Measurements from ENCODE around the gene ENO4. TPM values are rescaled to one million over a fixed set of nuclear protein-coding genes. Genes with fewer than 3 reads are reported as not detected.

ENO4 gene
- total RNA-seq, 1 experiment from 2014 or later: 0.12 TPM

- Mint-ChIP-seq H3K4me1 (ENCODE audit: low read depth, unreplicated experiment) (no peaks in the 10 kb centered on the region), H3K9me3 (ENCODE audit: low read depth, unreplicated experiment) (no peaks in the 10 kb centered on the region), H3K36me3 (ENCODE audit: insufficient read depth, unreplicated experiment) (peaks cover 12% of the 10 kb centered on the region), H3K27me3 (ENCODE audit: unreplicated experiment) (no peaks in the 10 kb centered on the region), H3K27ac (ENCODE audit: unreplicated experiment) (no peak overlapping the region), H3K4me3 (ENCODE audit: low read depth, unreplicated experiment) (no peak overlapping the region)
- CTCF ChIA-PET: no interaction called here
- no peak for DNase-seq
- no peak for TF ChIP-seq CTCF (IDR thresholded peaks at IDR 0.05; ENCODE audit: unreplicated experiment)
- no TSS peak for BruUV-seq (replicated peaks)
- intact Hi-C loops (cut with micrococcal nuclease; ENCODE audit: unreplicated experiment): no loop called here
These were observed 61.6 kb downstream of the ENO4 start for GRCh38 chr10:116910910-116911309.

- intact Hi-C loops (cut with micrococcal nuclease; ENCODE audit: unreplicated experiment): no loop called here
- no peak for TF ChIP-seq CTCF (IDR thresholded peaks at IDR 0.05; ENCODE audit: unreplicated experiment)
- Mint-ChIP-seq H3K9me3 (ENCODE audit: low read depth, unreplicated experiment) (no peaks in the 10 kb centered on the region), H3K4me1 (ENCODE audit: low read depth, unreplicated experiment) (no peaks in the 10 kb centered on the region), H3K27me3 (ENCODE audit: unreplicated experiment) (no peaks in the 10 kb centered on the region), H3K27ac (ENCODE audit: unreplicated experiment) (no peak overlapping the region), H3K4me3 (ENCODE audit: low read depth, unreplicated experiment) (no peak overlapping the region), H3K36me3 (ENCODE audit: insufficient read depth, unreplicated experiment) (peaks cover 12% of the 10 kb centered on the region)
- BruUV-seq (replicated peaks): no TSS peak
- no peak for DNase-seq
- CTCF ChIA-PET: no interaction called here
These were observed 62.9 kb downstream of the ENO4 start for GRCh38 chr10:116912162-116912561.

- no TSS peak for BruUV-seq (replicated peaks)
- no peaks in the 10 kb centered on the region for H3K4me1 Mint-ChIP-seq (ENCODE audit: low read depth, unreplicated experiment)
- no peak for DNase-seq
- CTCF ChIA-PET: no interaction called here
- no peak overlapping the region for H3K27ac Mint-ChIP-seq (ENCODE audit: unreplicated experiment)
- peaks cover 12% of the 10 kb centered on the region for H3K36me3 Mint-ChIP-seq (ENCODE audit: insufficient read depth, unreplicated experiment)
- H3K9me3 Mint-ChIP-seq (ENCODE audit: low read depth, unreplicated experiment): no peaks in the 10 kb centered on the region
- TF ChIP-seq CTCF (IDR thresholded peaks at IDR 0.05; ENCODE audit: unreplicated experiment): no peak
- intact Hi-C loops (cut with micrococcal nuclease; ENCODE audit: unreplicated experiment): no loop called here
- no peak overlapping the region for H3K4me3 Mint-ChIP-seq (ENCODE audit: low read depth, unreplicated experiment)
- no peaks in the 10 kb centered on the region for H3K27me3 Mint-ChIP-seq (ENCODE audit: unreplicated experiment)
These were observed 64.4 kb downstream of the ENO4 start for GRCh38 chr10:116913695-116914094.

- no peaks in the 10 kb centered on the region for H3K9me3 Mint-ChIP-seq (ENCODE audit: low read depth, unreplicated experiment)
- intact Hi-C loops (cut with micrococcal nuclease; ENCODE audit: unreplicated experiment): no loop called here
- H3K4me3 Mint-ChIP-seq (ENCODE audit: low read depth, unreplicated experiment): no peak overlapping the region
- CTCF ChIA-PET: no interaction called here
- H3K27ac Mint-ChIP-seq (ENCODE audit: unreplicated experiment): no peak overlapping the region
- BruUV-seq (replicated peaks): no TSS peak
- no peak for DNase-seq
- TF ChIP-seq CTCF (IDR thresholded peaks at IDR 0.05; ENCODE audit: unreplicated experiment): no peak
- H3K36me3 Mint-ChIP-seq (ENCODE audit: insufficient read depth, unreplicated experiment): peaks cover 16% of the 10 kb centered on the region
- H3K4me1 Mint-ChIP-seq (ENCODE audit: low read depth, unreplicated experiment): no peaks in the 10 kb centered on the region
- H3K27me3 Mint-ChIP-seq (ENCODE audit: unreplicated experiment): no peaks in the 10 kb centered on the region
These were observed 66.0 kb downstream of the ENO4 start for GRCh38 chr10:116915340-116915739.

- no peak for DNase-seq
- H3K27ac Mint-ChIP-seq (ENCODE audit: unreplicated experiment): no peak overlapping the region
- no TSS peak for BruUV-seq (replicated peaks)
- H3K27me3 Mint-ChIP-seq (ENCODE audit: unreplicated experiment): no peaks in the 10 kb centered on the region
- CTCF ChIA-PET: no interaction called here
- H3K36me3 Mint-ChIP-seq (ENCODE audit: insufficient read depth, unreplicated experiment): peaks cover 16% of the 10 kb centered on the region
- H3K4me3 Mint-ChIP-seq (ENCODE audit: low read depth, unreplicated experiment): no peak overlapping the region
- no peaks in the 10 kb centered on the region for H3K9me3 Mint-ChIP-seq (ENCODE audit: low read depth, unreplicated experiment)
- intact Hi-C loops (cut with micrococcal nuclease; ENCODE audit: unreplicated experiment): no loop called here
- H3K4me1 Mint-ChIP-seq (ENCODE audit: low read depth, unreplicated experiment): no peaks in the 10 kb centered on the region
- no peak for TF ChIP-seq CTCF (IDR thresholded peaks at IDR 0.05; ENCODE audit: unreplicated experiment)
These were observed 68.2 kb downstream of the ENO4 start for GRCh38 chr10:116917481-116917880.

Measured in Calu3 (cell line).